Mesendoderm (in vitro differentiated cells): ENCODE measurements around the gene SLC26A11.

ENCODE experiments used
- DNase-seq: peaks from one replicate; pipeline ENCODE4 v3.0.0; 2013
- H2AK5ac ChIP-seq: 2 replicates; pipeline ENCODE4 v1.6.1; 2013; ENCODE audit warnings: low read length, inconsistent platforms
- H2BK120ac ChIP-seq: 2 replicates; pipeline ENCODE4 v1.6.1; 2013; ENCODE audit warnings: low read depth, mild to moderate bottlenecking, low read length, moderate library complexity, mixed read lengths
- H2BK15ac ChIP-seq: replicated peaks from 2 replicates; pipeline ENCODE4 v1.6.1; 2013; ENCODE audit warnings: low read depth, mild to moderate bottlenecking, moderate library complexity
- H2BK5ac ChIP-seq: 2 replicates; pipeline ENCODE4 v1.6.1; 2013; ENCODE audit warnings: low read length, inconsistent platforms
- H3K18ac ChIP-seq: 2 replicates; pipeline ENCODE4 v1.6.1; 2013; ENCODE audit warnings: mild to moderate bottlenecking, low read length, mixed read lengths
- H3K23ac ChIP-seq: one replicate; pipeline ENCODE4 v1.6.1; 2013; ENCODE audit warnings: low read length
- H3K27ac ChIP-seq: 2 replicates; pipeline ENCODE4 v1.5.1; 2013; ENCODE audit warnings: low read depth, mild to moderate bottlenecking, inconsistent platforms, low read length, moderate library complexity
- H3K27me3 ChIP-seq: 2 replicates; pipeline ENCODE4 v1.6.1; 2013; ENCODE audit warnings: low read length, control low read depth, mild to moderate bottlenecking, inconsistent platforms; ENCODE audit not compliant: insufficient read depth, poor library complexity
- H3K36me3 ChIP-seq: 2 replicates; pipeline ENCODE4 v1.6.1; 2013; ENCODE audit warnings: low read length, inconsistent platforms; ENCODE audit not compliant: control insufficient read depth, insufficient read depth
- H3K4ac ChIP-seq: one replicate; pipeline ENCODE4 v1.6.1; 2013; ENCODE audit warnings: low read depth, mild to moderate bottlenecking, low read length, moderate library complexity
- H3K4me1 ChIP-seq: 2 replicates; pipeline ENCODE4 v1.6.1; 2013; ENCODE audit warnings: low read depth, low read length, inconsistent platforms; ENCODE audit not compliant: control insufficient read depth
- H3K4me2 ChIP-seq: 2 replicates; pipeline ENCODE4 v1.6.1; 2013; ENCODE audit warnings: low read length
- H3K4me3 ChIP-seq: 2 replicates; pipeline ENCODE4 v1.5.1; 2013; ENCODE audit warnings: mild to moderate bottlenecking, low read length
- H3K56ac ChIP-seq: one replicate; pipeline ENCODE4 v1.6.1; 2013; ENCODE audit warnings: low read length
- H3K79me1 ChIP-seq: 2 replicates; pipeline ENCODE4 v1.6.1; 2013; ENCODE audit warnings: low read length, inconsistent platforms
- H3K79me2 ChIP-seq: 2 replicates; pipeline ENCODE4 v1.6.1; 2013; ENCODE audit warnings: mild to moderate bottlenecking, low read length; ENCODE audit not compliant: control insufficient read depth, insufficient read depth
- H3K9ac ChIP-seq: 2 replicates; pipeline ENCODE4 v1.6.1; 2013; ENCODE audit warnings: low read length, inconsistent platforms
- H4K5ac ChIP-seq: one replicate; pipeline ENCODE4 v1.6.1; 2013; ENCODE audit warnings: low read length
- H4K8ac ChIP-seq: one replicate; pipeline ENCODE4 v1.6.1; 2013; ENCODE audit warnings: low read depth, mild to moderate bottlenecking, control low read depth, low read length, moderate library complexity
- WGBS: extraction: QIAGEN DNeasy Blood & Tissue Kit; methylation state at CpG from one replicate; pipeline ENCODE4 v1.1.7; 2013; ENCODE audit warnings: low lambda C conversion rate, missing lambda C conversion rate; ENCODE audit not compliant: insufficient coverage; ENCODE audit errors: extremely low coverage; 5-methylcytosine and 5-hydroxymethylcytosine counted together

SLC26A11 gene

DNA sequence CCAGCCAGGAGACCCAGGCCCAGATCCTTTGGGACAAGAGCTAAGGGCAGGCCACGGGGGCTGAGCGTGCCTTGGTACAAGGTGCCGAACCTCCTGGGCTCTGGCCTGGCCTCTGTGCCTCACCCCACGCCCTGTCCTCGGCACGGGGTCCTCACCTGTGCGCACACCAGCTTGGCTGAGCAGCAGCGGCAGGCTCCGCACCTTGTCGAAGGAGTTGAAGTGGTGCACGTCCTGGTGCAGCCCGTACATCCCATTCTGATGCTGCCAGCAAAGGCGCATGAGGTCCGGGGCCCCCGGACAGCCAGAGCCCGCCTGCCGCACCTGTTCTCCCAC is 5.4 kb upstream of the SLC26A11 start:
- no peak overlapping the region for H3K27ac ChIP-seq
- H3K9ac ChIP-seq, result no peak overlapping the region
- WGBS, result no CpG with 5 or more reads among the region's 17 CpGs
- no peak overlapping the region for H4K8ac ChIP-seq
- H3K4me2 ChIP-seq, result no peak overlapping the region
- H3K79me1 ChIP-seq, result peaks cover 3% of the 10 kb centered on the region
- no peak overlapping the region for H3K4me3 ChIP-seq
- no peaks in the 10 kb centered on the region for H3K27me3 ChIP-seq
- no peak overlapping the region for H2AK5ac ChIP-seq
- H2BK5ac ChIP-seq, result no peak overlapping the region
- no peak overlapping the region for H3K56ac ChIP-seq
- H3K79me2 ChIP-seq, result peaks cover 1% of the 10 kb centered on the region
- no peak overlapping the region for H2BK15ac ChIP-seq
- DNase-seq, result no peak
- no peak overlapping the region for H3K4ac ChIP-seq
- H3K4me1 ChIP-seq, result no peaks in the 10 kb centered on the region
- no peaks in the 10 kb centered on the region for H3K36me3 ChIP-seq
- H2BK120ac ChIP-seq, result no peak overlapping the region
- H3K18ac ChIP-seq, result no peak overlapping the region
- no peak overlapping the region for H4K5ac ChIP-seq
- H3K23ac ChIP-seq, result no peak overlapping the region

DNA sequence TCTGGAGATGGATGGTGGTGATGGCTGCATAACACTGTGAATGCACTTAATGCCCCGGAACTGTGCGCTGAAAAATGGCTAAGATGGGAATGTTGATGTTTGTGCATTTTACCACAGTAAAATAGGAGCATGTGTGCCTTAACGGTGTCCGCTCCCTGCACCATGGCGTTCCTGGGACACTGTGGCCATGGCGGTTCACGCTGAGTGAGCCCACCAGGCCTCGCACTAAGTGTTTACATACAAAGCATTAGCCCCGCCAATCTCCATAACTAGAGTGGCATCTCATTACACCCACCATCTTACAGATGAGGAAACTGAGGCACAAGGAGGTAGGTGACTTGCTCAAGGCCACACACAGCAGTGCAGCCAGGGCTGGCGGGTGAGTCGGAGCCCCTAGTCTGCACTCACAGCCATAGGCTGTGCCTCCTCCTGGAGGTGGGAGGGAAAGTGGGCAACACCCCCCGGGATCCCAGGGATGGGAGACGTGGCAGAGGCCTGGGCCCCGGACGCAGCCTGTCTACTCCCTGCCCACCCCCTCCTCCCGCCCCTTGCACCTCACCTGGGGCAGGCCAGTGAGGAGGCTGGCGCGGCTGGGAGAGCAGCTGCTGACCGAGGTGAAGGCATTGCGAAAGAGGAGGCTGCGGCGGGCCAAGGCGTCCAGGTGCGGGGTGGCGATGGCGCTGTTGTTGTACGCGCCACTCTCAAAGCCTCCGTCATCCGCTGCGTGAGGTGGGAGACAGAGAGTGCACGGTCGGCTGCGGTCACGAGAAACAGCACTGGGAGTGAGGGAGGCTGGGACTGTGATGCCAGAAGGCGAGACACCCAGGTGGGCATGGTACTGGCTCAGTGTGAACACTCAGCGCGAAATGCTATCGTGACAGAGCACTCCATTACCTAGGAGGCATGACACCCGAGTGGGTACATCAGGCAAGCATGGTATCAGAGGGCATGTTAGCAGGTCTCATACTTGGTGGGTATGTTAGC is 3.5 kb upstream of the SLC26A11 start:
- no CpG with 5 or more reads among the region's 40 CpGs for WGBS

DNA sequence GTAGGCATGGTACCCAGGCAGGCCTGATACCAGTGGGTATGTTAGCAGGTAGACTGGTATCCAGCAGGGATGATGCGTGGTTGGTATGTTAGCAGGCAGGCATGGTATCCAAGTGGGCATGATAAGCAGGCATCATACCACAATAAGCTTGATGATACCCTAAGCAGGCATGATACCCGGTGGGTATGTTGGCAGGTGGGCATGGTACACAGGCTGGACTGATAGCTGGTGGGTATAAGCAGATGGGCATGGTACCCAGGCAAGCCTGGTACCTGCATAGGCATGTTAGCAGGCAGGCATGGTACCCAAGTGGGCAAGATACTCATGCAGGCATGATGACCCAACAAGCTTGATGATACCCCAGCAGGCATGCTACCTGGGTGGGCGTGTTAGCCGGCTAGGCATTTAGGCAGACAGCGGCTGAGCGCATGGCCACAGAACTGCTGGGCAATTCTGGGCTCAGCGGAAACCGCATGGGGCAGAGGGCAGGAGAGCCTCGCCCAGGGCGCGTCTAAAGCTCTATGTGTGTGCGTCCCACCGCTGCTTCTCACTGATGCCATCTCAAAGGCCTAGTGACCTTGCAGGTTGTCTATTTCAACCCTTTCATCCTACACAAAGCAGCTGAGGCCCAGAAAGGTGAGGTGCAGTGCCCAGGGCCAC is 2.4 kb upstream of the SLC26A11 start:
- Histone ChIP-seq H3K9ac (no peak overlapping the region), H3K36me3 (no peaks in the 10 kb centered on the region), H4K5ac (no peak overlapping the region), H3K4ac (no peak overlapping the region), H2BK5ac (no peak overlapping the region), H3K27me3 (no peaks in the 10 kb centered on the region), H3K27ac (no peak overlapping the region), H2AK5ac (no peak overlapping the region), H3K18ac (no peak overlapping the region), H3K56ac (no peak overlapping the region), H3K4me3 (no peak overlapping the region), H3K79me1 (peaks cover 3% of the 10 kb centered on the region), H3K4me2 (no peak overlapping the region), H3K23ac (peak overlapping the region; percentile 66), H4K8ac (no peak overlapping the region), H3K79me2 (peaks cover 2% of the 10 kb centered on the region), H3K4me1 (no peaks in the 10 kb centered on the region), H2BK120ac (no peak overlapping the region), H2BK15ac (no peak overlapping the region)
- no peak for DNase-seq
- WGBS, result no CpG with 5 or more reads among the region's 13 CpGs

More for the DNA sequence above, 3.5 kb upstream of the SLC26A11 start:
- Histone ChIP-seq H3K23ac (no peak overlapping the region), H4K8ac (no peak overlapping the region), H3K18ac (no peak overlapping the region), H3K4me3 (no peak overlapping the region), H3K27me3 (no peaks in the 10 kb centered on the region), H2AK5ac (no peak overlapping the region), H3K27ac (no peak overlapping the region), H2BK5ac (no peak overlapping the region), H3K9ac (no peak overlapping the region), H3K36me3 (no peaks in the 10 kb centered on the region), H3K79me1 (peaks cover 3% of the 10 kb centered on the region), H3K4ac (no peak overlapping the region), H2BK15ac (no peak overlapping the region), H4K5ac (no peak overlapping the region), H2BK120ac (no peak overlapping the region), H3K4me2 (no peak overlapping the region), H3K4me1 (no peaks in the 10 kb centered on the region), H3K79me2 (peaks cover 2% of the 10 kb centered on the region), H3K56ac (no peak overlapping the region)
- DNase-seq, result no peak

DNA sequence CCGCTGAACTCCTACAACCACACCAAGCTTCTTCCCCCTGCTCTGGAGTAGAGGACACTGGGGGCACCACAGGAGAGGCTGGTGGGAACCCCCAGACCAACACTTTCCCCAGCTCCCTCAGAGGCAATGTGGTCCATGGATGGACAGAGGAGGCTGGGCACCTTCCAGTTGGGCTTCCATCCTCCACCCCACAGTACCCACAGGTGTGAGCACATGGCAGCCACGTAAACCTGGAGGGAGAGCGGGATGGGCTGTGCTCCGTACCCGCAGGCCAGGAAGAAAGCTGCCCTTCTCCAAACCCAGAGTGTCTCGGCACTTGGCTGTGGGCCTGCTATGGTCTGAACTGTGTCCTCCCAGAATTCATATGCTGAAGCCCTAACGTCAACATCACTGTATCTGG is 1.8 kb upstream of the SLC26A11 start:
- Histone ChIP-seq H3K27ac (no peak overlapping the region), H3K23ac (peak overlapping the region; percentile 66), H2BK120ac (no peak overlapping the region), H2BK5ac (no peak overlapping the region), H3K79me2 (peaks cover 2% of the 10 kb centered on the region), H3K4me3 (no peak overlapping the region), H3K18ac (no peak overlapping the region), H3K4ac (no peak overlapping the region), H3K4me1 (no peaks in the 10 kb centered on the region), H3K36me3 (no peaks in the 10 kb centered on the region), H3K27me3 (no peaks in the 10 kb centered on the region), H3K4me2 (no peak overlapping the region), H2AK5ac (no peak overlapping the region), H4K8ac (no peak overlapping the region), H4K5ac (no peak overlapping the region), H3K9ac (no peak overlapping the region), H3K79me1 (peaks cover 3% of the 10 kb centered on the region), H3K56ac (peak overlapping the region; percentile 3), H2BK15ac (no peak overlapping the region)
- DNase-seq, result no peak
- no CpG with 5 or more reads among the region's 7 CpGs for WGBS

DNA sequence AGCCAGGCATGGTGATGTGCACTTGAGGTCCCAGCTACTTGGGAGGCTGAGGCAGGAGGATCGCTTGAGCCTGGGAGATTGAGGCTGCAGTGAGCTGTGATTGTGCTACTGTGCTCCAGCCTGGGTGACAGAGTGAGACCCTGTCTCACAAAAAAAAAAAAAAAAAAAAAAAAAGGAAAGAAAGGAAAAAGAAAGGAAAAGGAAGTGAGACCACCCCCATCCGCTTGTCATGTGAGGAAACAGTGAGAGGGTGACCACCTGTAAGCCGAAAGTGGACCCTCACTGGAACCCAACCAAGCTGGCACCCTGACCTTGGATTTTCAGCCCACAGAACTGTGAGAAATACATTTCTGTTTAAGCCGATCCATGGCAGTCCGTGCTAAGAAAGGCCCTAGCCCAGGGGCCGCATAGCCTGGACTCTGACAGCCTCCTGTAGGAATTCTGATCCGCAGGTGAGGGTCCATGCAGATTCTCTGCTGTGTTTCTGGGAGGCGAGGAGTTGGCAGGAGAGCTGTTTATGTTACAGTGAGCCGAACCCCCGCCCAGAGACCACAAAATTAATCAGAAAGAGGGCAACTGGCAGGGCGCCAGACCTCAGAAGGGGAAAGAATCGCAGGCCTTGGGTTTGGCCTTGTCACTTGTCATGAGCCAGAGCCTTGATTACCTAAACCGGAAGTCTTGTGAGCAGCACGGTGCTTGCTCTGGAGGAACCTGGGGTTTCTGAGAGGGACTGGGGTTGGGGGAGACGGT is 1.0 kb upstream of the SLC26A11 start:
- H3K36me3 ChIP-seq, result no peaks in the 10 kb centered on the region
- H3K4ac ChIP-seq, result no peak overlapping the region
- H3K56ac ChIP-seq, result peak overlapping the region; percentile 97
- H3K4me1 ChIP-seq, result no peaks in the 10 kb centered on the region
- H3K18ac ChIP-seq, result no peak overlapping the region
- H3K9ac ChIP-seq, result peak overlapping the region; percentile 98
- no peak overlapping the region for H2BK5ac ChIP-seq
- H3K4me3 ChIP-seq, result peak overlapping the region; percentile 83
- WGBS, result no CpG with 5 or more reads among the region's 15 CpGs
- no peak overlapping the region for H3K27ac ChIP-seq
- H3K4me2 ChIP-seq, result peak overlapping the region; percentile 95
- no peak overlapping the region for H2AK5ac ChIP-seq
- no peak overlapping the region for H4K8ac ChIP-seq
- peaks cover 2% of the 10 kb centered on the region for H3K79me2 ChIP-seq
- no peak overlapping the region for H2BK15ac ChIP-seq
- H4K5ac ChIP-seq, result no peak overlapping the region
- peaks cover 3% of the 10 kb centered on the region for H3K79me1 ChIP-seq
- DNase-seq, result peak; percentile 40
- no peak overlapping the region for H2BK120ac ChIP-seq
- H3K27me3 ChIP-seq, result no peaks in the 10 kb centered on the region
- H3K23ac ChIP-seq, result no peak overlapping the region
